DND-41 (cell line): Measurements from ENCODE around the gene EXOC6.

ENCODE experiments used
- ATAC-seq: fragments of 200-7000 bp; cut with Tn5 transposase; 3 replicates; pipeline ENCODE4 v1.9.1; 2021; ENCODE audit warnings: low read depth; ENCODE audit not compliant: insufficient read depth
- DNase-seq: peaks from one replicate; pipeline ENCODE4 v3.0.0-alpha.2; 2020
- H2AFZ ChIP-seq: 2 replicates; pipeline ENCODE4 v1.6.0; 2012; ENCODE audit warnings: low read depth, low read length
- H3K27ac ChIP-seq: 2 replicates; pipeline ENCODE4 v1.5.1; 2012; ENCODE audit warnings: low read length, inconsistent platforms
- H3K27me3 ChIP-seq: fragments of 200-600 bp; sonication (generic); 2 replicates; pipeline ENCODE4 v1.6.0; 2012; ENCODE audit warnings: low read length, mild to moderate bottlenecking, inconsistent platforms; ENCODE audit not compliant: insufficient read depth, poor library complexity
- H3K36me3 ChIP-seq: 2 replicates; pipeline ENCODE4 v1.5.1; 2012; ENCODE audit warnings: low read length, inconsistent platforms; ENCODE audit not compliant: insufficient read depth
- H3K4me1 ChIP-seq: 2 replicates; pipeline ENCODE4 v1.5.1; 2012; ENCODE audit warnings: mild to moderate bottlenecking, low read length; ENCODE audit not compliant: insufficient read depth
- H3K4me2 ChIP-seq: 2 replicates; pipeline ENCODE4 v1.6.0; 2012; ENCODE audit warnings: mild to moderate bottlenecking, moderate library complexity, low read length, inconsistent platforms; ENCODE audit not compliant: insufficient read depth
- H3K4me3 ChIP-seq, 2 experiments: fragments of 200-600 bp in 1 of 2; shearing (Covaris generic) in 1 of 2; 2 replicates each; pipeline ENCODE4 v1.5.1; 2012 to 2016; ENCODE audit warnings: inconsistent platforms in 2 of 2, low read length in 2 of 2, mild to moderate bottlenecking in 2 of 2, low read depth in 1 of 2, moderate library complexity in 1 of 2
- H3K79me2 ChIP-seq: 2 replicates; pipeline ENCODE4 v1.6.0; 2012; ENCODE audit warnings: low read length, inconsistent platforms; ENCODE audit not compliant: insufficient read depth
- H3K9ac ChIP-seq: 2 replicates; pipeline ENCODE4 v1.6.0; 2012; ENCODE audit warnings: low read depth, mild to moderate bottlenecking, inconsistent platforms, low read length, moderate library complexity
- H3K9me3 ChIP-seq: 2 replicates; pipeline ENCODE4 v1.5.1; 2012; ENCODE audit warnings: low read length, moderate library complexity, mild to moderate bottlenecking, inconsistent platforms; ENCODE audit not compliant: insufficient read depth, severe bottlenecking
- H4K20me1 ChIP-seq: 2 replicates; pipeline ENCODE4 v1.6.0; 2012; ENCODE audit warnings: low read length; ENCODE audit not compliant: insufficient read depth
- CTCF ChIP-seq: IDR thresholded peaks from 2 replicates; pipeline ENCODE4 v1.5.1; 2012; ENCODE audit warnings: borderline replicate concordance, low read length, moderate library complexity, mild to moderate bottlenecking; ENCODE audit not compliant: poor library complexity, severe bottlenecking; ENCODE audit errors: extremely low read depth
- EZH2 ChIP-seq: IDR thresholded peaks from 3 replicates; pipeline ENCODE4 v1.6.1; 2012; ENCODE audit warnings: borderline replicate concordance, low read depth, mild to moderate bottlenecking, moderate library complexity, low read length, inconsistent platforms; ENCODE audit not compliant: severe bottlenecking

Gene EXOC6

GRCh38 chr10:92822060-92822634, 26.2 kb upstream of the EXOC6 start:
- Histone ChIP-seq H3K36me3 (no peaks in the 10 kb centered on the region), H3K27ac (no peak overlapping the region), H3K4me1 (peaks cover 7% of the 10 kb centered on the region; the same call in 1 of the 2 replicates), H3K9me3 (no peaks in the 10 kb centered on the region), H3K4me3 (no peak overlapping the region), H3K9ac (no peak overlapping the region), H2AFZ (no peak overlapping the region), H3K79me2 (no peaks in the 10 kb centered on the region), H4K20me1 (no peaks in the 10 kb centered on the region), H3K27me3 (no peaks in the 10 kb centered on the region), H3K4me2 (no peak overlapping the region)
- no peak for TF ChIP-seq EZH2
- no peak for TF ChIP-seq CTCF
- no peak for ATAC-seq
- no peak for DNase-seq

- H2AFZ ChIP-seq = no peak overlapping the region
- no peak overlapping the region for H3K4me2 ChIP-seq
- no peaks in the 10 kb centered on the region for H3K9me3 ChIP-seq
- no peaks in the 10 kb centered on the region for H3K36me3 ChIP-seq
- no peak overlapping the region for H3K9ac ChIP-seq
- H3K4me3 ChIP-seq = no peak overlapping the region
- no peak overlapping the region for H3K27ac ChIP-seq
- TF ChIP-seq EZH2 = no peak
- peak; percentile 52 for TF ChIP-seq CTCF
- ATAC-seq (0 out of 3 replicates have a peak, but pooled peaks have one; percentile 40), DNase-seq (no peak)
- H4K20me1 ChIP-seq = no peaks in the 10 kb centered on the region
- H3K79me2 ChIP-seq = no peaks in the 10 kb centered on the region
- peaks cover 7% of the 10 kb centered on the region; the same call in 1 of the 2 replicates for H3K4me1 ChIP-seq
- H3K27me3 ChIP-seq = no peaks in the 10 kb centered on the region
Observed at GRCh38 chr10:92822964-92823363, 25.4 kb upstream of the EXOC6 start.

GRCh38 chr10:92826061-92826460, 22.3 kb upstream of the EXOC6 start:
- Histone ChIP-seq H4K20me1 (no peaks in the 10 kb centered on the region), H2AFZ (no peak overlapping the region), H3K36me3 (no peaks in the 10 kb centered on the region), H3K9me3 (no peaks in the 10 kb centered on the region), H3K79me2 (no peaks in the 10 kb centered on the region), H3K27ac (no peak overlapping the region), H3K4me3 (no peak overlapping the region), H3K4me1 (peaks cover 15% of the 10 kb centered on the region), H3K9ac (no peak overlapping the region), H3K4me2 (no peak overlapping the region), H3K27me3 (no peaks in the 10 kb centered on the region)
- TF ChIP-seq EZH2 (no peak), CTCF (no peak)
- ATAC-seq (no peak), DNase-seq (no peak)
